GM18861 (cell line): ENCODE data around the gene MYL1.

Experiments
- ATAC-seq: cut with Tn5 transposase; IDR thresholded peaks from one replicate; pipeline ENCODE4 v1.9.1; 2021; ENCODE audit not compliant: unreplicated experiment

The MYL1 gene

DNA sequence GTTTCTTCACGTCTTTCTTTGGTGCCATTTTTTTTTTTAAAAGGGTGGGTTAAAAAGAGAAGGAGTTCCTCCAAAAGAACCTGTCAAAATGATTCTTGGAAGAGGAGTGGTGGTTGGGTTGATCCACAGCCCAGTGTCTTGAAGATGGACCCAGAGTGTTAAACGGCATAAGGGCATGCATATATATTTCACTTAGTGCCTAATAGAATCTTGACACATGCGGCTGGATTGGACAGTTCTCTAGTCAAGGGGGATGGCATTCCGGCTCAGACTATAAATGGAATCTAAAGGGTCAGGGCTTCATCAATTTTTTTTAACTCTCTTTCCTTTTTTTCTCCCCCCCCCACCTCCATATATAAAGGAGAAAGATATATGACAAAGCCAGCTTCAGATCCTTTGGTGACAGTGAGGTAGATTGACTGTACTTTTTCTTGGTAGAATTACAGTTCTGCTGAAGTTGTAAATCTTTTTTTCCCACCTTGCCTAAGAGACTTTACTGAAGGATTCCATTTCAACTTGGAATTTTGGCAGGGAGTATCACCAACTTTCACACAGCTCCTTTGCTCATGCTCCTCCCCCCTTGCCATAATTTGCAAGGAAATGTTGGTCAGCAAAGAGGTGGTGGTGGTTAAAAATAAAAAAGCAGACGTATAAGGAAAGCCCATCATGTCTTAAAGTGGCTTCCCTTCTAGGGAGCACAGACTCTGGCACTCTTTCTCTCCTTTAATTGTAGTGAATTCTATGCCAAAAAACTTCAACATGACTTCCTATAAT, at the start of gene MYL1:
Gene MYL1 (minus strand): TSS at position 160 of the 774 bp plus-strand sequence. CDS start 132 bp downstream, at position 28.
- ATAC-seq, result no peak

DNA sequence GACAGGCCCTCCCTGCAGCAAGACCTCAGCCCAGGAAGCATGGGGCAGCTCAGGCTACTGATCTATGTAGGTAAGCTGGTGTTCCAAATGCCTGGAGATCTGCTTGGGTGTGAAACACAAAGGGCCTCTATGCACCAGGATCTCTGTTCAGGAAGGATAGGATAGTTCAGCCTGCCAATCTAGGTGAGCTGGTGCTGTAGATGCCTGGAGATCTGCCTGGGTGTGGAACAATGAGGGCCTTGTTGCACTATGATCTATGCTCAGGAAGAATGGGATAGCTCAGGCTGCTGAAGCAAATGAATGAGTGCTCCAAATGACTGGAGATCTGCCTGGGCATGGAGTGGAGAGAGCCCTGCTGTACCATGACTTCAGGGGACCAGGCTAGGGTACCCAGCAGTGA, 48.9 kb upstream of the MYL1 start:
- no peak for ATAC-seq

DNA sequence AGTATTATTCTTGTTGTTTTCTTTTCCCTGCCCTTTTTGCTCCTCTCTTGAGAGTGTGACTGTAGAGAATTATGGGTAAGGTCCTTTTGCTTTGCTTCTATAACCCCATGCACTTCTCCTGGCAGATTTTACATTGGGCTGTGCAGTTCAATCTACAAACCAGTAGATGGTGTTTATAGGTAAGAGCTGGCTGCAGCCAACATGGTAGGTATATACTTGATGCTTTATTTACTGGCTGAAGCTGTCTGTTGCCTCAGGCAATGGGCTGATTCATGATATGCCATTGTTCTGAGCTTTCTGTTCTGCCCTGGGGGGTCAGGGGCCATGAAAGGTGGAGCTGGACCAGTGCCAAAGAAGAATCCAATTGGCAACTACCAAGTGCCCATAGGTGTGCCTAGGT, 48.3 kb upstream of the MYL1 start:
- no peak for ATAC-seq

DNA sequence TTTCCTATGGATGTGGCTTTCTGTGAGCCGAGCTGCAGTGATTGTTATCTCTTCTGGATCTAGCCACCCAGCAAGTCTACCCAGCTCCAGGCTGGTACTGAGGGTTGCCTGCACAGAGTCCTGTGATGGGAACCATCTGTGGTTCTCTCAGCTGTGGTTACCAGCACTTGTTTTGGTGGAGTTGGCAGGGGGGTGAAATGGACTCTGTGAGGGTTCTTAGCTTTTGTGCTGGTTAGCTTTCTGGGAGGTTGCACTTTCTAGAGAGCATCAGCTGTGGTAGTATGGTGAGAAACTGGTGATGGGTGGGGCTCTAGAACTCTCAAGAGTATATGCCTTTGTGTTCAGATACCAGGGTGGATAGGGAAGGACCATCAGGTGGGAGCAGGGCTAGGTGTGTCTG, 45.4 kb upstream of the MYL1 start:
- no peak for ATAC-seq

DNA sequence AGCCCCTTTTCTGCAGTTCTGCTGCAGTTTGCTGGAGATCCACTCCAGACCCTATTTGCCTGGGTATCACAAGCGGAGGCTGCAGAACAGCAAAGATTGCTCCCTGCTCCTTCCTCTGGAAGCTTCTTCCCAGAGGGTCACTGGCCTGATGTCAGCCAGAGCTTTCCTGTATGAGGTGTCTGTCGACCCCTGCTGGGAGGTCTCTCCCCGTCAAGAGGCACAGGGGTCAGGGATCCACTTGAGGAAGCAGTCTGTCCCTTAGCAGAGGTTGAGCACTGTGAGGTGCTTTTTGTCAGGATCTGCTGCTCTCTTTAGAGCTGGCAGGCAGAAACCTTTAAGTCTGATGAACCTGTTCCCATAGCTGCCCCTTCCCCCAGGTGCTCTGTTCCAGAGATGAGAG, 42.0 kb upstream of the MYL1 start:
- no peak for ATAC-seq

DNA sequence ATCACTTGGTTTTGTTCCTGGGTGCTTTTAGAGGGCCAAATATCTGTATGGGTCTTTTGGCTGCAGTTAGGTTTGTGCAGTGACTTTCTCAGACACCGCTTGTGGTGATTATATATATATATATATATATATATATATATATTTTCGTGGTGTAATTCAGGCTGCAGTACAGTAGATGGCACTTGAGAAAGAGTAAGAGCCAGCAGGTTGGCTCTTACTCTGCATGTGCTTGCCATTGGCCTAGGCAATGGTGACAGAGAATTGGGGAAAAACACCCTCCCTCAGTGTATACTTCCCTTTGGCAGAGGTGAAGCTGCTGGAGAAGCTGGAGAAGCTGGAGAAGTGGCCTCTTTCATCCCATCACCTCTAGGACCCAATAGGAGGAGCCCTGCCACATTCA, 22.2 kb upstream of the MYL1 start:
- no peak for ATAC-seq

DNA sequence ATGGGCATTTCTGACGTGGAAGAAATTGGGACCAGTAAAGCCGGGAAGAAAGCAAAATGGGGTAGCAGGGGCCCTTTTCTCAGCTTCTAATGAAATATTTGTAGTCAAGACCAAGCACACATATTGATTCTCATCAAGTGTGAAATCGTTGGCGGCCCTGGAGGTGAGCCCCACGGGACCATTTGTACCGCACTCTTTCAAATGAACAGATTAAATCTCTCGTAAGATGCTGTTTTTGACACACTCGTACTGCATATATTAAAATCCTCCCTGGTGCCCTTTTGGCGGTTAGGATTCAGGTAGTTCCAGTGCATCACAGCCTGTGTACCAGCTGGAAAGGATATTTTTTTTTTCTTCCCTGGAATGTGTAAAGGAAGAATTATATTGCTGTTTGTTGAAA, 9.9 kb upstream of the MYL1 start:
- ATAC-seq, result no peak

DNA sequence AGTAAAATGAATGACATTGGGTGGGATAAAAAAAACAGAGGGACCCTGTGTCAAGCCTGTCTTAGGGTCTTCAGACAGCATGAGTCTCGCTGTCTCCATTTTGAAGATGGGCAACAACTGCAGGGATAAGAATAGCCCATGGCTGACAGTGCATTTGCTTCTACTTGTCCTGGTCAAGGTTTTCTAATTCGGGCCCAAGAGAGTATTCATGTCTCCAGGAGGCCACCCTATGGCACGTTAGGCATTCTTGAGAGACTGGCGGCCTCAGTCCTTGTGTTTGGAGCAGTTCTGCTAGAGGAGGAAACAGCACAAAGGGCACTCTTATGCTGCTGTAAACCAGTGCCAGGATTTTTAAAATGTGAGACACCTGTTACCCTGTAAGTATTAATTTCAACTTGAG, 9.5 kb upstream of the MYL1 start:
- no peak for ATAC-seq

DNA sequence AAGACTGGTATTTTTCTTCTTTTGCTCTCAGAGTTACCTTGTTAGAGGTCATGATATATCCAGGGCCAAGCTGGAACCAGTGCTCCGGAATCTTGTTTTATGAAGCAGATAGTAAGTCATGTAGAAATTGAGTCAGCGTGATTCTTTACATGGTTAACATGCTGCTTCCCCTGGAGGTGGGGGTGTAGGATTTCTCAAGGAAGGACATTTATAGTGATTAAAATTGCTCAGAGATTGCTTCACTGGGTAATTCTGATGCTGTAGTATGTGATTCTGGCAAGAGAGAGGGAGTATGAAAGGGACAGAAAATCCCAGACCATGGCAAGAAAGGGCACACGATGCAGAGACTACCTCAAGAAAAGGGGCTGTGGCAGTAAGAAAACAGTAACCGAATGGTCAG, 8.0 kb upstream of the MYL1 start:
- no peak for ATAC-seq

DNA sequence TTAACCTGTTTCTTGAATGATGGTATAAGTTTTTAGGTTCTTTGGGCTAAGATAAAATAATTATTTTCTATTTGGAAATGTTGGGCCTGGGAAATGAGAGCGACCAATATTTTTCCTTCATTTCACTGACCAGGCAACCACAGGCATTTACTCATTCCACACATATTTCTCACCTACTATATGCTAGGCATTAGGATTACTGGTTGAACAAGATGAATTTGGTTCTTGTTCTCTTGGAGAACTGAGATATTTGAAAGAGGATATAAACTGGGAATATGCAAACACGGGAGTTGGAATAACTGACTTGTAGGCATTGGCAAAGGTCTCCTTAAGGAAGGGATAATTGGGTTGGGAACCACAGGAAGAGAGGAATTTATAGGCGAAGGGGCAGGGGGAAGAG, 3.9 kb upstream of the MYL1 start:
- ATAC-seq, result no peak

DNA sequence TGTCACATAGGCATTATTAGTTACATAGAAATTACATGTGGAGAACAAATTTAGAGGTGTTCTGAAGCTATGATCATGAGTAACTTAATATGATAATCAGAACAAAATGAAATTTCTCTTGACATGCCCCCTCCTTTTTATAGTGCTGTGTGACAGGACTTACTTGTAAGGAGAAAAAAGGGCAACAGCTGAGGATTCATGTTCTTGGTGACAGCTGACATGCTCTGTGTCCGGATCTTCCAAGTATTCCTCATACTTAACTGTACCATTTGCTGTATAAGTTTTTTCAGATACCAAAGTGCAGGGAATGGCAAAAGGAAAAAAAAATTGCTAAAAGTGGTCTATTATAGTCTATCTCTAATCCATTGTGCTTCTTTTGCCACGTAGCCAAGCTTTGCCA, 3.5 kb upstream of the MYL1 start:
- ATAC-seq, result no peak

DNA sequence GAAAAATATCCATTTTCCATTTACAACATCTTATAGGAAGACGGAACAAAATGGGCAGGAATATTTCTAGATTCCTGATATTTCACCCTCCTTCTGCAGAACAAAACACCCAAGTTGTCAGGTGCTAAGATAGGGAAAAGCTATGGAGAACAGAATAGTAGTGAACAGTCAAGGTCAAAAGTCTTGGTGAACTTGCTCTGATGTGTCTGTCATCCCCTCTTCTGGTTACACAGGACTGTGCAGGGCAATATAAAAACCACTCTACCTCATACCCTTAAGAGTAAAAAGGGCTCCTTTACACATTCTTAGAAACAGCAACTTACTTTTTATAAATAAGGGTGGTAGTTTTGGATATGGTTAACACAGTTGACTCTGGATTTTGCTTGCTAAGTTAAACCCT, 4.4 kb downstream of the MYL1 start:
- no peak for ATAC-seq

DNA sequence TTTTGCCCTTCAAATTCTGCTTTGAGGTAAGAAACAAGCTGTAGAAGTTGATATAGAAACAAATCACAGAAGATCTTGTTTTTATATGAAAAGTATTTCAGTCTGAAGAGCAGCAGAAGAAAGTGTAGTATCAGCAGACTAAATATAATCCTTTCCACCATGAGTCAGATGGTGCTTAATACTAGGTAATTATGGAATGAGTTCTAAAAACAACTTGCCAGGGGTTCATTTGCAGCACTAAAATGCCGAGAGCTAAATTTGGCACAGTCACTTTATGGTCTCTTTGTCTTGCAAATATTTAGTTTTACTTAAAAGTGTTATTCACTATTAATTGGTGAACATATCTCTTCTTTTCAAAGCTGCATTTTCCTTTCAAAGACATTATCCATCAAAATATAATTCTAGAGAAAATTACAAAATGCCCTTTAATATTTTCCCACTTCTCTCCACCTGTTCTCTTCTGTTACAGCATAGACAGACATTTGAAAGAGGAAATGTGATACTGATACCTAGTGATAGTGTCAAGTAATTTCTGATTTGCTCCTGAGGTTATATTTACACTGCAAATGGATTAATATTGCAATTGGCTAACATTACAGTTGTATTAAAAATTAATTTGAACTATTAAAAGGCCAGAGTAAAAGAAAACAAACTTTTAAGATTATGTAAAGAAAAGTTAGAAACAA, 5.3 kb downstream of the MYL1 start:
- ATAC-seq, result no peak

DNA sequence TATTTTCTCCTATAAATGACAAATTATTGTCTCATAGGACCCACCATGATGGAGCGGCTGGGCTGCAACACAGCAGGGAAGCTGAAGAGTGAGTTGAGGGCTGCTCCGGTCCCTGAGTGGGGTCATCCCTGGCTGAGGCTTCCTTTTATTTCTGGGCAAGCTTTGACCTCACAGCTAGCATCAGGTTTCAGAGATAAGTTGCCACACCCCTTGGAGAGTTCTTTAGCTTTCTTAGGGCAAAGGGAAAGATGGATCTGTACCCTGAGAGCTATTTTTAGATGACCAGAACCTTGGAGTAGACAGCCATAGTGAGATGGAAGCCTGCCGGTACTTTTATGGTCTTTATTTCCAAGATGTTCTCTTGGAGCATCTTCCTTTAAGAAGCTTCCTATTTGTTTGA, 11.5 kb downstream of the MYL1 start:
- no peak for ATAC-seq

DNA sequence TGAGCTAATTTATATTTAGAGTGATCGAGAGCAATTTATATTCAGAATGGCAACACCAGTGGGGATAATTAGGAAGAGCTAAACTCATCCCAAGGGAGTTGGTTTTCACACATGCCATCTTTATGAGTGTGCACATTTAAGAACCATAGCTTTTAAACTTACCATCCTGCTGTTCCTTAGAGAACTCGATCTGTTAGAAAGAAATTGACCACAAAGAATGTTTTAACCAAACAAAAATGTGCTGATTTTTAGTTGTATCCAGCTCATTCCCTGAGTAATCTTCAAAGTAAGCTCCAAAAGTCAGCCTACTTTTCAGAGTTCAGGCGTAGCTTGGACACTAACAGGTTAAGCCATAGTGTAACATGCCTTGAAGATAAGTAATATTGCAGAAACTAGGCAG, 12.6 kb downstream of the MYL1 start:
- no peak for ATAC-seq

DNA sequence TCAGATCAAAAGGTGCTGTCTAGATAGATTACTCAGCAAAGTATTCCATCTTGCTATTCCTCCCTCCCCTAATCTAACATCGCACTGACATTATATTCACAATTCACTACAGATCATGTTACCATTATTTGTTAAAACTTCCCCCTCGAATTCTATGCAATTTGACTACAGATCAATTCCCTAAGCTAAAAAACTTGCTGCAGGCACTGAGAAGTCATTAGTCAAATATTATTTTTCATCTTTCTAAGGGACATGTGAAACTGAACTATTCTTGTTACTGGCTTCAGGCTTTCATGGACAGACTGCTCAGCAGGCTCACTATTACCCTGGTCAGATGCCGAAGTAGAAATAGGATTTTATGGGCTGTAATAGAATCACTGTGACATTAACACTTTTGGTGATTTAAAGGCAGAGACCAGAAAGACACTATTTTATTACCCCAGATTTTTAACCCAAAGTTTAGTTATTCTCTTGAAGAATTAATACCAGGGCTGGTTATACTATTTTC, 15.1 kb downstream of the MYL1 start:
- no peak for ATAC-seq

DNA sequence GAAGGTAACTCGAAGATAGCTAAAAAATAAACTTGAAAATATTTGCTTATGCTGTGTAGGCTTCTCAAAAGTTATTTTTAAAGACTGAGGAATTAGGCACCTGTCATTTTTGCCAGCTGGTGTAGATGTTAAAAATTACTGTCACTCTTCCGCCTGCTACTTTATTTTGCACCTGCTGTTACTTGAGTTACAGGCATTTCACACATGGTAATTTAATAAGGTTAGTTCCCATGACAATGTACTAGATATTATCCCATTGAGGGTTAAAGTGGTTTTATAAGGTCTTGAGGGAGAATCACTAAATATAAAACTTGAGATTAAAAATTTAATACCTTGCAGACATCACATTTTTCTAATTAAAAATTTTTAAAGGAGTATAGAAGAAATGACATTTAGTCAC, 26.6 kb downstream of the MYL1 start:
- ATAC-seq, result no peak

DNA sequence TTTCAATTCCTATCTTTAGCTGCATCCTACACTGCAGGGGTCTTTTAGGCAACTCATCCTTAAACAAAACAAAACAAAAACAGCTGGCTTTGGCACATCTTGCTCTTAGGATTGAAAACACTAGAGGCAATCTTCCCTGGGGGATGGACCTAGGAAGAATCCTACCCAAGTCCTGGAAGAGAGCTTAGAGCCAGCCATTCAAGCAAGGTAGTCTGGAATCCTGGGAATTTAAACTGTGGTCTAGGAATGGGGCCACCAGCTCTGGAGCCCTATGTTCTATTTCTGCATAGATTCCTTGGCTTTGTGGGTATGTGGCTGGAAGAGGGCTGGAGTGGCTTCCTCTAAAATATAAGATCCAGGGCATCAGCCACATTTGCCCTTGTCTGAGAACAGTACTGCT, 27.7 kb downstream of the MYL1 start:
- ATAC-seq, result no peak

DNA sequence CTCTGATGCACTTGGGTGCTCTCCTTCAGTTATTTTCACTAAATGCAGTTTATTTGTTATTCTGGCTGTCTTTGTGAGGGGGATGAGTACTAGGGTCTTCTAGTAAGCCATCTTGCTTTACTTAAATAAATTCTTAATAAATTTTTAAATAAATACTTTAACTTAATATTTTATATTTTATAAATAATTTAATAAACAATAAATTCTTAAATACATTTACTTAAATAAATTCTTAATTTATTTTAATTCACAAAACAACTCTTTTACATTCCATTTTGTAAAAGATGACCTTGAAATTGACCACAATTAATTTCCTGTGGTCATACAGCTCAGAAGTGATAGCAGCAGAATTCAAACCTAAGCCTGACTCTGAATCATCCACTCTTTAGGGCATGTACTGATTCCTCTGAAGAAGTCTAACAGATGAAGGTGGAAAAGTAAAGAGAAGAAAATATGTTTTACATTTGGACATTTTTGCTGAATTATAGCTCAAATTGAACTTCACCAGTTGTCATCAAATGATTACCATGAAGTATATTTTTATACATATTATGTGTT, 28.8 kb downstream of the MYL1 start:
- no peak for ATAC-seq

DNA sequence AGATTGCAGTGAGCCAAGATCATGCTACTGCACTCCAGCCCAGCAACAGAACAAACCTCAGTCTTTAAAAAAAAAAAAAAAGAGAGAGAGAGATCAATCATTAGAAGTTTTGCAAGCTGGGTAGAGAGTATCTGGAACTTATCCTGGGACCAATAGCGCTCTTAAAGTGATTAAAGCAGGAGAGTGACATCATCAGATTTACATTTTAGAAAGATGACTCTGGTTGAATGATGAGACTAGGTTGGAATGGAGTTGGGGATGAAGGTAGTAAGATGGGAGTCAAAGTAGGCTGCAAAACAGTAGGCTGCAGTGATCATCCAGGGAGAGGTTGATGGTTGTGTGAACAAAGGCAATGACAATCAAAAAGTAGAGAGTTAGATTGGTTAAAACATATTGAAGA, 37.8 kb downstream of the MYL1 start:
- ATAC-seq, result no peak

DNA sequence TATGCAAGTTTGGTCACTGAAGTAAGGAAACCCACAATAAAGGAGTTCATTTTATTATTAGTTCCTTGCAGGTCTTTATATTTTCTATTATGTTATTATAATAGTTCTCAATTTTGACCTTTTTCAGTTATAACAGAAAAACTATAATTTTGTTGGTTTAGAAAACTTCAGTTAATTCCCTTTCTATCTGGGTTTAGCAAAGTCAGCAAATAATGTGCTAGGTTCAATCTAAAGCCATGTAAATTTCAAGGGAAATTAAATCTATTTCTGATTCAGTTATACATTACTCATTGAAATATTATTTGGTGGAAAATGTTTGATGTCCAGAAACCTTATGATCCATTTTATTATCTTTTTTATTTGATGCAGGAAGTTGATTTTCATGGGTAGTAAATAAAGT, 43.7 kb downstream of the MYL1 start:
- no peak for ATAC-seq

DNA sequence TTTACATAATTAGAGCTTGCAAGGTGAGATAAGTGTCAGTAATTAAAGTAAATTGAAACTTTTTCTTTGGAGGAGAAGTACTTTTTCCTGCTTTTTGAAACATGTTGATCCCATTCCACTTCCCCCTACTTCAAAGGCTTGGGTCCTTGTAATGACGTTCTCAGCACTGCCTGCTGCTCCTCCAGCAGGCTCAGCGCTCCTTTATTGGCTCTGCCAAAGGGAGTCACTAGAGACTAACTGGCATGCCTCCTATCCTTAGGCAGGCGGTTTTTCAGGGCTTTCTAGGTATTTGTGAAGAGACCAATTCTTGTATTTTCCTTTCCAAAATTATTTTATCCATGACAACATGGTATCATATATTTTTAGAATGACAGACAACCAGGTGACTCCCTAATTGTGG, 45.8 kb downstream of the MYL1 start:
- ATAC-seq, result no peak
